CD14-positive monocyte (primary cell): ENCODE measurements around the gene SMIM29. TPM values are rescaled to one million over a fixed set of nuclear protein-coding genes. Genes with fewer than 3 reads are reported as not detected.
A peak's percentile ranks its signal among the peaks of the same experiment; 100 is the strongest.

Experiments used
- DNase-seq, 3 donors: peaks; one replicate each; pipeline ENCODE4 v3.0.0-alpha.2; 2011 to 2022
- H2AFZ ChIP-seq: 2 replicates; pipeline ENCODE4 v1.6.0; 2012; ENCODE audit warnings: mild to moderate bottlenecking, low read depth, low read length, inconsistent platforms; ENCODE audit not compliant: insufficient read depth, poor library complexity, severe bottlenecking
- H3K27ac ChIP-seq, 2 donors: 1 replicate in 1 of 2; 2 replicates in 1 of 2; pipeline ENCODE4 v1.5.1; 2012 to 2013; ENCODE audit warnings: low read length in 2 of 2, control low read depth in 1 of 2, inconsistent platforms in 1 of 2, low read depth in 1 of 2, mild to moderate bottlenecking in 1 of 2
- H3K27me3 ChIP-seq, 2 donors: one replicate each; pipeline versions ENCODE4 v1.6.0 to v1.6.1; 2011 to 2013; ENCODE audit warnings: low read length in 2 of 2; ENCODE audit not compliant: control insufficient read depth in 2 of 2, insufficient read depth in 2 of 2
- H3K36me3 ChIP-seq, 2 donors: replicated peaks in 1 of 2; 1 replicate in 1 of 2; 2 replicates in 1 of 2; pipeline versions ENCODE4 v1.5.1 to v1.6.1; 2012 to 2013; ENCODE audit warnings: low read length in 2 of 2, control low read depth in 1 of 2, inconsistent platforms in 1 of 2, mild to moderate bottlenecking in 1 of 2; ENCODE audit not compliant: insufficient read depth in 2 of 2, control insufficient read depth in 1 of 2
- H3K4me1 ChIP-seq, 2 donors: 1 replicate in 1 of 2; 2 replicates in 1 of 2; pipeline versions ENCODE4 v1.5.1 to v1.6.1; 2012 to 2013; ENCODE audit warnings: low read length in 2 of 2, control low read depth in 1 of 2, inconsistent platforms in 1 of 2, mild to moderate bottlenecking in 1 of 2, moderate library complexity in 1 of 2; ENCODE audit not compliant: insufficient read depth in 2 of 2, control insufficient read depth in 1 of 2
- H3K4me2 ChIP-seq: replicated peaks from 2 replicates; pipeline ENCODE3; 2012; ENCODE audit warnings: low read length, moderate library complexity, mild to moderate bottlenecking; ENCODE audit not compliant: poor library complexity, severe bottlenecking; ENCODE audit errors: extremely low read depth
- H3K4me3 ChIP-seq, 3 experiments: fragments of 200-600 bp in 1 of 3; sonication (generic) in 1 of 3; replicated peaks in 1 of 3; 1 replicate in 2 of 3; 2 replicates in 1 of 3; pipeline ENCODE4 v1.5.1; 2011 to 2013; ENCODE audit warnings: low read length in 3 of 3, mild to moderate bottlenecking in 3 of 3, control low read depth in 2 of 3, low read depth in 2 of 3, inconsistent platforms in 1 of 3, moderate library complexity in 1 of 3
- H3K79me2 ChIP-seq: 2 replicates; pipeline ENCODE4 v1.6.0; 2012; ENCODE audit warnings: mild to moderate bottlenecking, control low read depth, inconsistent platforms, low read length, moderate library complexity; ENCODE audit not compliant: insufficient read depth
- H3K9ac ChIP-seq: 2 replicates; pipeline ENCODE4 v1.6.0; 2017; ENCODE audit warnings: low read length, mild to moderate bottlenecking; ENCODE audit not compliant: insufficient read depth, poor library complexity, severe bottlenecking
- H3K9me3 ChIP-seq, 2 donors: replicated peaks in 1 of 2; 1 replicate in 1 of 2; 2 replicates in 1 of 2; pipeline versions ENCODE4 v1.5.1 to v1.6.1; 2012 to 2013; ENCODE audit warnings: low read length in 2 of 2, control low read depth in 1 of 2; ENCODE audit not compliant: control insufficient read depth in 1 of 2, insufficient read depth in 1 of 2
- H4K20me1 ChIP-seq: 2 replicates; pipeline ENCODE4 v1.6.0; 2012; ENCODE audit warnings: mild to moderate bottlenecking, low read length, control low read depth, moderate library complexity; ENCODE audit not compliant: insufficient read depth
- H3K27ac Mint-ChIP-seq, 7 donors: one replicate each; pipeline ENCODE4 v1.8.0; 2020; ENCODE audit warnings: mild to moderate bottlenecking in 7 of 7, mixed read lengths in 7 of 7, moderate library complexity in 6 of 7, inconsistent platforms in 2 of 7
- H3K27me3 Mint-ChIP-seq, 3 donors: one replicate each; pipeline ENCODE4 v1.8.0; 2021 to 2022; ENCODE audit warnings: low read depth in 3 of 3, mild to moderate bottlenecking in 3 of 3, mixed read lengths in 3 of 3, moderate library complexity in 3 of 3, inconsistent platforms in 1 of 3
- H3K36me3 Mint-ChIP-seq, 2 donors: one replicate each; pipeline ENCODE4 v1.8.0; 2020; ENCODE audit warnings: mixed read lengths in 2 of 2, inconsistent platforms in 1 of 2, mild to moderate bottlenecking in 1 of 2
- H3K4me1 Mint-ChIP-seq: one replicate; pipeline ENCODE4 v1.8.0; 2020; ENCODE audit warnings: mild to moderate bottlenecking, mixed read lengths
- H3K4me3 Mint-ChIP-seq, 2 donors: one replicate each; pipeline ENCODE4 v1.8.0; 2020; ENCODE audit warnings: mild to moderate bottlenecking in 2 of 2, mixed read lengths in 2 of 2, moderate library complexity in 1 of 2
- H3K9me3 Mint-ChIP-seq, 7 donors: one replicate each; pipeline ENCODE4 v1.8.0; 2020 to 2022; ENCODE audit warnings: mixed read lengths in 7 of 7, mild to moderate bottlenecking in 6 of 7, moderate library complexity in 6 of 7, inconsistent platforms in 2 of 7
- WGBS: methylation state at CpG from one replicate; pipeline ENCODE4 v1.1.5; 2013; ENCODE audit warnings: missing lambda C conversion rate; ENCODE audit not compliant: insufficient coverage; 5-methylcytosine and 5-hydroxymethylcytosine counted together
- intact Hi-C, 2 donors: fragments of 100-400 bp; cut with micrococcal nuclease; formaldehyde crosslinking; loops; one replicate each; pipeline versions ENCODE4 v1.15.0 to v1.15.1; 2023
- polyA plus RNA-seq, 3 donors: library from polyadenylated mRNA; depleted of rRNA in 1 of 3; unstranded in 2 of 3; stranded (reverse) in 1 of 3; fragments of 300-500 nt in 2 of 3; fragments of >200 nt in 1 of 3; fragmentation: Illumina TruSeq in 2 of 3; gene quantifications; 1 replicate in 2 of 3; 2 replicates in 1 of 3; pipeline ENCODE4 v1.2.3, GENCODE V29; 2012 to 2021
- TF ChIP-seq, protein P1 (sequence below): fragments of 200-600 bp; IDR thresholded peaks from one replicate; pipeline ENCODE4 v1.8.0; 2022; ENCODE audit warnings: antibody characterized with exemption, mild to moderate bottlenecking

The SMIM29 gene
- polyA plus RNA-seq, 3 donors, result 57.2 to 66.7 (median 60.5) TPM

- H3K27ac Mint-ChIP-seq, result peak overlapping the region; percentile 90 to 97 (median 95)
- H3K27ac ChIP-seq, result peak overlapping the region; percentile 86 to 97
These were observed 13.3 kb downstream of the SMIM29 start for GRCh38 chr6:34235307-34236130.

GRCh38 chr6:34234667-34235306 is 14.0 kb downstream of the SMIM29 start:
- intact Hi-C loops, result no loop called here
- Histone ChIP-seq H3K4me3 (no peak overlapping the region), H4K20me1 (peaks cover 20% of the 10 kb centered on the region), H3K9me3 (no peaks in the 10 kb centered on the region), H3K36me3 (no peaks in the 10 kb centered on the region), H3K4me1 (peaks cover 24 to 40% of the 10 kb centered on the region in 2 donors), H3K9ac (peak overlapping the region; percentile 89), H3K27me3 (no peaks in the 10 kb centered on the region), H3K79me2 (peaks cover 23% of the 10 kb centered on the region), H3K4me2 (peak overlapping the region; percentile 72), H2AFZ (no peak overlapping the region), H3K27ac (no peak overlapping the region)
- TF ChIP-seq, protein P1, sequence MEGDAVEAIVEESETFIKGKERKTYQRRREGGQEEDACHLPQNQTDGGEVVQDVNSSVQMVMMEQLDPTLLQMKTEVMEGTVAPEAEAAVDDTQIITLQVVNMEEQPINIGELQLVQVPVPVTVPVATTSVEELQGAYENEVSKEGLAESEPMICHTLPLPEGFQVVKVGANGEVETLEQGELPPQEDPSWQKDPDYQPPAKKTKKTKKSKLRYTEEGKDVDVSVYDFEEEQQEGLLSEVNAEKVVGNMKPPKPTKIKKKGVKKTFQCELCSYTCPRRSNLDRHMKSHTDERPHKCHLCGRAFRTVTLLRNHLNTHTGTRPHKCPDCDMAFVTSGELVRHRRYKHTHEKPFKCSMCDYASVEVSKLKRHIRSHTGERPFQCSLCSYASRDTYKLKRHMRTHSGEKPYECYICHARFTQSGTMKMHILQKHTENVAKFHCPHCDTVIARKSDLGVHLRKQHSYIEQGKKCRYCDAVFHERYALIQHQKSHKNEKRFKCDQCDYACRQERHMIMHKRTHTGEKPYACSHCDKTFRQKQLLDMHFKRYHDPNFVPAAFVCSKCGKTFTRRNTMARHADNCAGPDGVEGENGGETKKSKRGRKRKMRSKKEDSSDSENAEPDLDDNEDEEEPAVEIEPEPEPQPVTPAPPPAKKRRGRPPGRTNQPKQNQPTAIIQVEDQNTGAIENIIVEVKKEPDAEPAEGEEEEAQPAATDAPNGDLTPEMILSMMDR, result no peak
- H3K27ac Mint-ChIP-seq, result peak overlapping the region in 4 of 7 donors; percentile 12 to 69 (median 34)
- DNase-seq, result no peak
- peaks cover 3 to 12% of the 10 kb centered on the region in 2 donors for H3K36me3 Mint-ChIP-seq
- peaks cover 0 to 3% (median 0%) of the 10 kb centered on the region in 7 donors for H3K9me3 Mint-ChIP-seq
- peaks cover 1 to 5% (median 2%) of the 10 kb centered on the region in 3 donors for H3K27me3 Mint-ChIP-seq
- 79% methylated on average over 18 of the region's 53 CpGs for WGBS
- H3K4me1 Mint-ChIP-seq, result peaks cover 32% of the 10 kb centered on the region
- H3K4me3 Mint-ChIP-seq, result peak overlapping the region in 1 of 2 donors; percentile 24

More at GRCh38 chr6:34235307-34236130, 13.3 kb downstream of the SMIM29 start:
- TF ChIP-seq, protein P1, result no peak
- intact Hi-C loops, result loop anchor here in 1 of 2 donors (1.0 kb wide), 2 partner anchors 9 to 11 kb away; no protein-coding TSS in a partner anchor
- Histone ChIP-seq H3K9me3 (no peaks in the 10 kb centered on the region), H3K4me3 (peak overlapping the region; percentile 27 to 69 (median 37)), H3K27me3 (no peaks in the 10 kb centered on the region), H3K4me2 (peak overlapping the region; percentile 72), H3K79me2 (peaks cover 30% of the 10 kb centered on the region), H3K9ac (peak overlapping the region; percentile 89), H3K4me1 (peaks cover 24 to 40% of the 10 kb centered on the region in 2 donors), H4K20me1 (peaks cover 28% of the 10 kb centered on the region), H3K36me3 (peaks cover 0 to 4% of the 10 kb centered on the region in 2 donors), H2AFZ (no peak overlapping the region)
- Mint-ChIP-seq H3K4me1 (peaks cover 33% of the 10 kb centered on the region), H3K4me3 (peak overlapping the region; percentile 77 to 82), H3K27me3 (peaks cover 1 to 2% (median 2%) of the 10 kb centered on the region in 3 donors), H3K36me3 (peaks cover 6 to 19% of the 10 kb centered on the region in 2 donors), H3K9me3 (peaks cover 0 to 2% (median 0%) of the 10 kb centered on the region in 7 donors)
- peak; percentile 92 to 95 (median 92) for DNase-seq
- WGBS, result 1% methylated on average over 62 of the region's 75 CpGs
